Activated T-helper 17 cell treated with anti-CD3 and anti-CD28 coated beads, Interleukin-2, amount 50 U/mL, for 72 hours (primary cell): Measurements from ENCODE around the gene ARF3. TPM values are rescaled to one million over a fixed set of nuclear protein-coding genes. Genes with fewer than 3 reads are reported as not detected.
A peak's percentile ranks its signal among the peaks of the same experiment; 100 is the strongest.

Source experiments
- ATAC-seq: fragments of 150-1000 bp; cut with Tn5 transposase; replicated peaks from 2 replicates; pipeline ENCODE4 v1.10.0; 2021; ENCODE audit warnings: mild to moderate bottlenecking, moderate library complexity
- H3K27ac Mint-ChIP-seq: one replicate; pipeline ENCODE4 v1.8.0; 2022; ENCODE audit warnings: mixed read lengths
- H3K27me3 Mint-ChIP-seq: one replicate; pipeline ENCODE4 v1.8.0; 2022; ENCODE audit warnings: mixed read lengths
- H3K36me3 Mint-ChIP-seq: one replicate; pipeline ENCODE4 v1.8.0; 2022; ENCODE audit warnings: low read depth, mild to moderate bottlenecking, mixed read lengths
- H3K4me1 Mint-ChIP-seq: one replicate; pipeline ENCODE4 v1.8.0; 2022; ENCODE audit warnings: mixed read lengths
- H3K4me3 Mint-ChIP-seq: one replicate; pipeline ENCODE4 v1.8.0; 2022; ENCODE audit warnings: mild to moderate bottlenecking, mixed read lengths
- H3K9me3 Mint-ChIP-seq: one replicate; pipeline ENCODE4 v1.8.0; 2022; ENCODE audit warnings: mixed read lengths
- total RNA-seq, 2 donors: library from RNA; stranded (reverse); gene quantifications; one replicate each; pipeline ENCODE4 v1.2.3, GENCODE V29; 2022

The ARF3 gene
- total RNA-seq, 2 donors from 2014 or later = 84.1 to 128 TPM

DNA sequence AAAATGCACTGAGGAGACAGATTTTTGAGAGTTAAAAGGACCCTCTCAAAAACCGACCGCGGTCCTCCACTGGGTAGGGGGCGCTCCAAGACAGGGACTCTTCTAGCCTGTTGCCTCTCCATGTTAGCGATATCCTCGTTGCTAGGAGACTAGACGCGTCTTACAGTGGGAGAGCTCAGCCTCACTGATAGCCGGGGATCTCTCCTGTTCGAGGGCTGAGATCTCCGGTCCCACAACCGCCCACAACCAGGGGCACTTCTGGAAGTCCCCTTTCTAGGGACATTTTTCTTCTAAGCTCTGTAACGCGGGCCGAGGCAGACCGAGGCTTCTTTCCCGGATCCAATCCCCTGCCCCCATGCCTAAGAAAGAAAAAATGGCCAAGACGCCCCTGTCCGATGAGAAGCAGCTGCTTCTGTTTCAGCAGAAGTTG is 53.3 kb downstream of the ARF3 start:
- peak overlapping the region; percentile 41 for H3K27ac Mint-ChIP-seq

DNA sequence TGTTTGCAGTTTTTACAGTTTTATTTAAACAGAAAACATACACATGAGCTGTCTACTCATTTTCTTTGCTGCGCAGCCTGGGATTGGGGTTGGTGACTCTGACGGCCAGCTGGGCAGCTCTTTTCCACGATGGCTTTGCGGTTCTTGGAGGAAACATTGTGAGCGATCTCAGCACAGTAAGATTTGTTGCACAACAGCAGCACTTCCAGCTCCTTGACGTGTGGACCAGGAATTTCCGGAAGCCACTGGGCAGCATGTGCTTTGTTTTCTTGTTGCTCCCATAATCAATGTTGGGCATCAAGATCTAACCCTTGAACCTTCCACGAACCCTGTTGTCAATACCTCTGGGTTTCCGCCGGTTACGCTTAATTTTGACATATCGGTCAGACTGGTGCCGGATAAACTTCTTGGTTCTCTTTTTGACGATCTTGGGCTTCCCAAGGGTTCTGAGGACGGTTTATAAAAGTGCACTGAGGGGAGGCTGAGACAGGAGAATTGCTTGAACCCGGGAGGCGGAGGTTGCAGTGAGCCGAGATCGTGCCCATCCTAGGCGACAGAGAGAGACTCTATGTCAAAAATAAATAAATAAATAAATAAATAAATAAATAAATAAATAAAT is 53.8 kb downstream of the ARF3 start:
- peak overlapping the region; percentile 54 for H3K4me3 Mint-ChIP-seq
- no peaks in the 10 kb centered on the region for H3K4me1 Mint-ChIP-seq
- H3K27me3 Mint-ChIP-seq = no peaks in the 10 kb centered on the region
- no peak overlapping the region for H3K27ac Mint-ChIP-seq
- no peaks in the 10 kb centered on the region for H3K36me3 Mint-ChIP-seq
- H3K9me3 Mint-ChIP-seq = no peaks in the 10 kb centered on the region
- ATAC-seq = no peak

More for the DNA sequence above, 53.3 kb downstream of the ARF3 start:
- Mint-ChIP-seq H3K27me3 (no peaks in the 10 kb centered on the region), H3K4me3 (peak overlapping the region; percentile 54), H3K4me1 (no peaks in the 10 kb centered on the region), H3K9me3 (no peaks in the 10 kb centered on the region), H3K36me3 (no peaks in the 10 kb centered on the region)
- peak; percentile 84 for ATAC-seq

DNA sequence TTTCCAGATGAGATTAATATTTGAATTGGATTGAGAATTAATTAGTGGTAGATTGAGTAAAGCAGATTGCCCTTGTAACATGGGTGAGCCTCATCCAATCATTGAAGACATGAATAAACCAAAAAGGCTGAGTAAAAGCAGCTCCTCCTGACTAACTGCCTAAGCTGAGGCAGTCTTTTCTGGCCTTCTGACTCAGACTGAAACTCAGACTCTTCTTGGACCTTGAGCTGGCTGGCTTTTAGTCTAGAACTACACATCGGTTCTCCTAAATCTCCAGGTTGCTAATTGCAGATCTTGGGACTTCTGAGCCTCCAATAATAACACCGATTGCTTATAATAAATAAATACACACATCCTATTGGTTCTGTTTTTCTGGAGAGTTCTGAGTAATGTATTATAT is 56.0 kb downstream of the ARF3 start:
- H3K27me3 Mint-ChIP-seq = no peaks in the 10 kb centered on the region
- H3K27ac Mint-ChIP-seq = no peak overlapping the region
- peak; percentile 93 for ATAC-seq
- no peaks in the 10 kb centered on the region for H3K4me1 Mint-ChIP-seq
- H3K36me3 Mint-ChIP-seq = no peaks in the 10 kb centered on the region
- no peak overlapping the region for H3K4me3 Mint-ChIP-seq
- H3K9me3 Mint-ChIP-seq = no peaks in the 10 kb centered on the region

DNA sequence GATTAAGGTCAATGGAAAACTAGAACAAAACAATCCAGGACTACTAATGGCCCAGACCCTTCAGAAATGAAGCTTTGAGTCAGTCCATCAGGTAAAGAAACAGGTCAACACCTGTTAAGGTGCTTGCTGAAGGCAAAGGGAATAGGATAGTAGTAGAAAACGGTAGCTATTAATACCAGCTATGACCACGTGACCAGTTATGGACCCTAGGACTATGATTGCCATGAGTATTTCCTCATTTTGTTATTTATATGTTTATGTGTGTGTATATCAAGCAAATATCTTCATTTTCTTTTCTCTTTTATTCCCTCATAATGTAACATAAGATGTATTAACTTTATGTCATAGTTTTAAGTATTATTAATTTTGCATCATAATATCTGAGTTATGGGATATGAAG is 57.6 kb downstream of the ARF3 start:
- Mint-ChIP-seq H3K4me3 (no peak overlapping the region), H3K4me1 (no peaks in the 10 kb centered on the region), H3K27ac (no peak overlapping the region), H3K9me3 (no peaks in the 10 kb centered on the region), H3K36me3 (no peaks in the 10 kb centered on the region), H3K27me3 (no peaks in the 10 kb centered on the region)
- no peak for ATAC-seq

DNA sequence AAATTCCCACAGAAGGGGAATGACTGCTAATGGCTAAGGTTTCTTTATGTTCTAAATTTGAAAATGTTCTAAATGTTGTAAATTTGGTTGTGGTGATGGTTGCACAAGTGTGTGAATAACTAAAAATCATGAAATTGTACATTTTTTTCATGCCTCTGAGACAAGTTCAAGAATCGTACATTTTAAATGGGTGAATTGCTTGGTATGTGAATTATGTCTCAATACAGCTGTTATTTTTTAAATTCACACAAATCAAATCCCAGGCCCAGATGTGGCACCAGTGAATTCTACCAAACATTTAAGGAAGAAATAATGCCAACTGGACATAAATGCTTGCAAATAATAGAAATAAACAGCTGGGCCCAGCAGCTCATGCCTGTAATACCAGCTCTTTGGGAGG is 63.0 kb downstream of the ARF3 start:
- no peak for ATAC-seq
- Mint-ChIP-seq H3K27ac (no peak overlapping the region), H3K27me3 (peaks cover 12% of the 10 kb centered on the region), H3K9me3 (no peaks in the 10 kb centered on the region), H3K4me1 (no peaks in the 10 kb centered on the region), H3K36me3 (no peaks in the 10 kb centered on the region), H3K4me3 (no peak overlapping the region)

DNA sequence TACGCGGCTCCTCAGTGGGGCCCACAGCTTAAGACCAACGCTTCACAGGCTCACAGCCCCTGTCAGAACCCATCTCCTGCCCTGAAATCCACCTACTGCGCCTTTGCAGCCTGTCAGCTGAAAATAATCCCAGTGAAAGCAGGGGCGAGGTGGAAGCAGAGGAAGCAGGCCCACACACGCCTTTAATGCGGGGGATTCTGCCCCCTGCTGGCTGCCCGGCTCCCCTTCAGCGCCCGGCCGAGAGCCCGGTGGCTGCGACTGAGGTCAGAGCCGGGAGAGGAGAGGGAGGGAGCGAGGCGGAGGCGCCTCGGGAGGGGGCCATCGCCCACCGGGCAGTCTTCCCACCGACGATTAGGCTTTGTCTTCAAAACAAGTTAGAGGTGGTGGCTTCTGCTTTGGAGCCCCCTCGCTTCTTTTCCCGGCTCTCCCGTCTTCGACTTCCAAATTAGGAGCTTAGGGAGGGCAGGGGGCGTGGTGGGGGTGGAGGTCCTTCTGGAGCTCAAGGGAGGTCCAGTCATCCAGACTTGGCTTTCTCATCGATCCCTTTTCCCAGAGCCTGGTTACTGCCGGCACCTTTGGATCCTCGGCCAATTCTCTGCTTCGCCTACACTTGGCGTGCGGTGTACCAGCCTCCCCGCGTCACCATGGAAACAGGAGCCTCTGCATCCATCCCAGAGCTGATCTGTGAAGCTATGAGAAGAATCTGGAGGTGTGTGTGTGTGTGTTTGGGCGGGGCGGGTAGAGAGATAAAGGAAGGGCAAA is 66.4 kb downstream of the ARF3 start:
- no peak overlapping the region for H3K27ac Mint-ChIP-seq
- no peaks in the 10 kb centered on the region for H3K9me3 Mint-ChIP-seq
- no peaks in the 10 kb centered on the region for H3K4me1 Mint-ChIP-seq
- peak overlapping the region; percentile 28 for H3K4me3 Mint-ChIP-seq
- peaks cover 12% of the 10 kb centered on the region for H3K27me3 Mint-ChIP-seq
- no peaks in the 10 kb centered on the region for H3K36me3 Mint-ChIP-seq
- ATAC-seq = peak; percentile 99

GRCh38 chr12:48889679-48890078 is 67.6 kb downstream of the ARF3 start:
- Mint-ChIP-seq H3K27ac (no peak overlapping the region), H3K36me3 (no peaks in the 10 kb centered on the region), H3K4me3 (no peak overlapping the region), H3K4me1 (no peaks in the 10 kb centered on the region), H3K27me3 (peaks cover 12% of the 10 kb centered on the region), H3K9me3 (no peaks in the 10 kb centered on the region)
- no peak for ATAC-seq

Other genes starting within 250 kb of the ARF3 start
- 10 to 100 TPM; 64.6 to 64.7 TPM for gene CCNT1, start 240.8 kb downstream of the ARF3 start, total RNA-seq
- gene ADCY6, start 168.4 kb downstream of the ARF3 start, total RNA-seq = under 1 TPM in 1 of 2 donors, not detected in 1; 0.24 TPM
- gene CACNB3, start 139.0 kb downstream of the ARF3 start, total RNA-seq = 10 to 100 TPM in 1 of 2 donors, 1 to 10 TPM in 1; 5.9 to 17.7 TPM
- 100 to 1,000 TPM in 1 of 2 donors, 10 to 100 TPM in 1; 81.4 to 122 TPM for gene DDX23, start 105.3 kb downstream of the ARF3 start, total RNA-seq
- 1 to 10 TPM; 2.5 to 4.2 TPM for gene RND1, start 91.6 kb downstream of the ARF3 start, total RNA-seq
- 100 to 1,000 TPM in 1 of 2 donors, 10 to 100 TPM in 1; 55.0 to 100 TPM for gene FKBP11, start 32.0 kb downstream of the ARF3 start, total RNA-seq
- gene WNT10B, start 14.2 kb upstream of the ARF3 start, total RNA-seq = under 1 TPM; 0.22 to 0.29 TPM
- not detected for gene WNT1, start 20.8 kb upstream of the ARF3 start, total RNA-seq
- gene DDN, start 41.9 kb upstream of the ARF3 start, total RNA-seq = 1 to 10 TPM in 1 of 2 donors, under 1 TPM in 1; 0.32 to 1.5 TPM
- 10 to 100 TPM; 47.1 to 62.7 TPM for gene PRKAG1, start 61.3 kb upstream of the ARF3 start, total RNA-seq
- 10 to 100 TPM; 66.8 to 78.6 TPM for gene KMT2D, start 103.3 kb upstream of the ARF3 start, total RNA-seq
- gene RHEBL1, start 112.5 kb upstream of the ARF3 start, total RNA-seq = 10 to 100 TPM; 12.2 to 19.3 TPM
- gene DHH, start 137.3 kb upstream of the ARF3 start, total RNA-seq = under 1 TPM; 0.26 to 0.42 TPM
- 100 to 1,000 TPM in 1 of 2 donors, 10 to 100 TPM in 1; 56.8 to 105 TPM for gene LMBR1L, start 153.4 kb upstream of the ARF3 start, total RNA-seq
- gene TUBA1B, start 173.9 kb upstream of the ARF3 start, total RNA-seq = 1,000 to 10,000 TPM; 1,357 to 2,653 TPM
- gene TUBA1A, start 231.6 kb upstream of the ARF3 start, total RNA-seq = 10 to 100 TPM; 57.9 to 72.6 TPM